SIG-M5 (cell line): ENCODE measurements around the gene RIC8B.

Experiments
- DNase-seq: peaks from one replicate; lab custom pipeline; 2025; lab: John Stamatoyannopoulos, UW

The RIC8B gene

DNA sequence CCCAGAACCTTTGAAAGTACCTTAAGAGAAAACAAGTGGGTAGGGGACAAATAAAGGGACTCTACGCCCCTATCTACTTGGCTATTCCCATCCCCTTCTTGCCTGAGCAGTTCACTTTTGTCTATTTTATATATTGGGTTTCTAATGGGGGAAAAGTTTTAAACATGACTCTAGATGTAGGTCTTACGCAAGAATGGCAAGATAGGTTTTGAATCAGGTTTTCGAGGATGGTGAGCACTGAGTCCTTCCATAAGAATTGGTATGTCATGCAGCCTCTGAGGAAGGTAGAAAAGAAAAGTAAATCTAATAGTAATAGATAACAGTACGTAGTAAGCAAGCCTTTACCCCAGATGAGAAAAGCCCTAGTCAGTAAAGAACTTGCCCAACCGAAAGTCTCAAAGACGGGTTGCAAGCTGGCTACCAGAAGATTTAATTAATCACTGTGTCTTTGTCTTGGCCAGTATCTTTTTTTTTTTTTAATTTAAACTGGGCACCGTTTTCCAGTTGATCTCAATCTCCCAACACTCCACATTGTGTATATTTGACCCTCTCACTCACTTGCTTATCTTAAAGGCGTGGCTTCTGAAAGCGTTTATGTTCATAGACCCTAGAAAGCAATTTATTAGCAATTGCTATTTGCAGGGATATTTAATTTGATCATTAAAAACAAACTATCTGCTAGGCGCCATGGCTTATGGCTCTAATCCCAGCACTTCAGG lies 94.7 kb downstream of the RIC8B start:
- no peak for DNase-seq

- no peak for DNase-seq
Observed at GRCh38 chr12:106870116-106870515, 95.6 kb downstream of the RIC8B start.

DNA sequence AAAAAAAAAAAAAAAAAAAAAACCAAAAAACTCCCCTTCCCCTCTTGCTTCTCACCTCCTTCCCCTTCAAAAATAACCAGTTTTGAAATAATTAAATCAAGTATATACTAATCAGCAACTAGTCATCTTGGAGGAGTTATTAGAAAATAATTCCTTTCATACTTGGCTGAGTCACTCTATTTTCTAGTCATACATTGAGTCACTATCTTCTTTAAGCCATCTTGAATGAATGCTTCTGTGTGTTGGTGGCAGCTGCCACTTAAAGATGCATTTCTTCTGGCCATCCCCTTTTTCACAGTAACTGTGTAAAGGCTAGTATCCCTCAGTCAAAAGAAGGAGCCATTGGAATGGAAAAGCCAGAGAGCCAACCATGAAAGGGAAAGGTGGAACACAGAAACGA lies 97.0 kb downstream of the RIC8B start:
- no peak for DNase-seq

- DNase-seq, result no peak
Observed at GRCh38 chr12:106873983-106874382, 99.5 kb downstream of the RIC8B start.

DNA sequence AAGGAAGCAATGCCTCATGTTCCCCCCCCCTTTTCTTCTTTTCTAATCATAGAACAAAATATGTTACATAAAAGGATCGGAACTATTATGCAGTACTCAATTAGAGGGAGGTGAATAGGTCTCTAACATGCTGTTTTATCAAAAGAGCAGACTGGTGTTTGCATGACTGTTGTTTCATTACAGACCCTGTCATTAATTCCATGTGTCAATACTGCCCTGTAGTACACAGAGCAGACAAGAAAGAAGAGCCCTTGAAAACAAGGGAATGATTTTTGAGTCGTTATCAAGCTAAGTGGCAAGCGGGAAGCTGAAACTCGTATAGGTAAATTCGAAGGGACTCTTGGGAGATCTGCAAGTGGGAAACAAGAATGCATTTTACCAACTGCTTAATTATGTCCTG lies 104.3 kb downstream of the RIC8B start:
- no peak for DNase-seq

DNA sequence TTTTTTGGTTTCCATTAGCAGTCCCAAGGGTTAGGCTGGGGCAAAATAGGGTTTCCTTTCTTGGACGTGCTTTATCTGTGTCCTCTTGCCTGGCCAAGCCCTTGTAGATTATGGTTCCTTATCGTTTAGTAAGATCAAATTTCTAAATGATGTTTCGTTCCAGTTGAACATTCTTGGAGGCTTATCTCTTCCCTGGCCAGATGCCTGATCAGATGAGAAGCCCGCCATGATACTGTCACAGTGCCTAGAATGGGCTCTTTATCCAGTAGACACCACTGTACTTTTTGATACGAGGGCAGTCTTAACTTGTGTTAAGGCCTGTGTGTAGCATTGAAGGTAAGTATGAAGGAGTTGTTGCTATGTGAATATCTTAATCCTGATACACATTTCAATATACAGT lies 105.1 kb downstream of the RIC8B start:
- no peak for DNase-seq

DNA sequence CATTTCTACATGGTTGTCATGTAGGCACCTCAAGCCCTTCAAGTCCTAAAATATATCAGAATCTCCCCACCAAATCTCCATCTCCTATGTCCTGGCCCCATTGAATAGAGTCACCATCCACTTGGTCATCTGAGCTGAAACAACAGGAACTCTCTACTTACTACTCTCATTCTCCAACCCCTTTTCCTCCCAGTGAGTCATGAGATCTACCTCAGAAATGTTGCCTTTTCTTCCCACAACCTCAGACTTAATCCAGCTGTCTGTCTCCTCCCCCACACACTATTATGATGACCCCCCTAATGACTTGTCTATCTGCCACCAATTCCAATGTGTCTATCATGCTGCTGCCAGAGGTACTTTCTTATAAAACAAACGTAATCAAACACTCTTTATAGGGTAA lies 108.9 kb downstream of the RIC8B start:
- no peak for DNase-seq

GRCh38 chr12:106885026-106885425 lies 110.5 kb downstream of the RIC8B start:
- no peak for DNase-seq

DNA sequence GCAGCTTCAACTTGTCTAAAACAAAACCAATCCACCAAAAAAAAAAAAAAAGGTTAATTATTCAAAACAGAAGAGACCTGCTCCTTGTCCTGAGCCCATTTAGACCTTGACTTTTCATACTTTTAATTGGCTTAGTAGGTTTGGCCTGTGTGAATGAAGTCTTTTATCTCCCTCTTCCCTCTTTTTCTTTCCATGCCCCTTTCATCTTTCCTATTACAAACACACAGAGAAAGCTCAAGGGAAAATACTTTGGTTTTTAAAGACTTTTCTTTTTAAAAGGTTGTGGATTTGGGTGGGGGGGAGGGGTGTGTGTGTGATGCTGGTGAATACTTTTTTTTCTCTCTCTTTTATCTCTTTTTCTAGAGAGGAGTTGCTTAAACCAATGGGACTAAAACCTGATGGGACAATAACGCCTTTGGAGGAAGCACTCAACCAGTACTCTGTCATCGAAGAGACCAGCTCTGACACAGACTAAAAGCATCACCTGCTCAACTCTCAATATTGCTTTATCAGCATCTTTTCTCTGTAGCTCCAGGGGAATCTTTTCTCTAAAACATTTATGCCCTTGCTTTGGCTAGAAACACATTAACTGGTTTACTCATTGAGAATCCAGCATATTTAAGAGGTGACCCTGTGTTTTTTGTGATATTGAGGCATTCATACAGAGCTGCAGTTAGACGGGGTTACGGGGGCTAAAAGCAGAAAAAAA lies 111.2 kb downstream of the RIC8B start:
- DNase-seq, result no peak

DNA sequence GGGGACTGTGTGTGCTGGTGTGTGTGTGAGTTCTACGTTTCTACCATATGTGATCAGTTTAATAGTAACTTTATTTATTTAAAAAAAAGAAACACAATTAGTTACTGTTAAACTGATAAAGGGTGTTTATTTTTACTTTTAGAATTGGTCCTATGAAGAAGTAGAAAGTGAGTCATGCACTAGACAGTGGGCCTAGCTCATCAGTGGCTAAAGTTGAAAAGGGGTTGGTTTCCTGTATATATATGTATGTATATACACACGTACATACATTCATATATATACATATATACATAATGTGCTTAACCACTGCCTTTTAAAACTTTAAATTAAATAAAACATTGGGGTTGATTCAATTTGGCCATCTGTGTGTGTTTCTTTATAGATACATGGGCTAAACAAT lies 112.5 kb downstream of the RIC8B start:
- no peak for DNase-seq

GRCh38 chr12:106888348-106888970 lies 114.0 kb downstream of the RIC8B start:
- no peak for DNase-seq

GRCh38 chr12:106889326-106889725 lies 114.8 kb downstream of the RIC8B start:
- DNase-seq, result no peak

GRCh38 chr12:106889950-106890626 lies 115.6 kb downstream of the RIC8B start:
- no peak for DNase-seq

- DNase-seq, result no peak
Observed at GRCh38 chr12:106892075-106892474, 117.6 kb downstream of the RIC8B start.

- no peak for DNase-seq
Observed at GRCh38 chr12:106893451-106893850, 119.0 kb downstream of the RIC8B start.

GRCh38 chr12:106894774-106895173 lies 120.3 kb downstream of the RIC8B start:
- no peak for DNase-seq

GRCh38 chr12:106896603-106897002 lies 122.1 kb downstream of the RIC8B start:
- DNase-seq, result no peak

GRCh38 chr12:106897082-106897481 lies 122.6 kb downstream of the RIC8B start:
- no peak for DNase-seq

DNA sequence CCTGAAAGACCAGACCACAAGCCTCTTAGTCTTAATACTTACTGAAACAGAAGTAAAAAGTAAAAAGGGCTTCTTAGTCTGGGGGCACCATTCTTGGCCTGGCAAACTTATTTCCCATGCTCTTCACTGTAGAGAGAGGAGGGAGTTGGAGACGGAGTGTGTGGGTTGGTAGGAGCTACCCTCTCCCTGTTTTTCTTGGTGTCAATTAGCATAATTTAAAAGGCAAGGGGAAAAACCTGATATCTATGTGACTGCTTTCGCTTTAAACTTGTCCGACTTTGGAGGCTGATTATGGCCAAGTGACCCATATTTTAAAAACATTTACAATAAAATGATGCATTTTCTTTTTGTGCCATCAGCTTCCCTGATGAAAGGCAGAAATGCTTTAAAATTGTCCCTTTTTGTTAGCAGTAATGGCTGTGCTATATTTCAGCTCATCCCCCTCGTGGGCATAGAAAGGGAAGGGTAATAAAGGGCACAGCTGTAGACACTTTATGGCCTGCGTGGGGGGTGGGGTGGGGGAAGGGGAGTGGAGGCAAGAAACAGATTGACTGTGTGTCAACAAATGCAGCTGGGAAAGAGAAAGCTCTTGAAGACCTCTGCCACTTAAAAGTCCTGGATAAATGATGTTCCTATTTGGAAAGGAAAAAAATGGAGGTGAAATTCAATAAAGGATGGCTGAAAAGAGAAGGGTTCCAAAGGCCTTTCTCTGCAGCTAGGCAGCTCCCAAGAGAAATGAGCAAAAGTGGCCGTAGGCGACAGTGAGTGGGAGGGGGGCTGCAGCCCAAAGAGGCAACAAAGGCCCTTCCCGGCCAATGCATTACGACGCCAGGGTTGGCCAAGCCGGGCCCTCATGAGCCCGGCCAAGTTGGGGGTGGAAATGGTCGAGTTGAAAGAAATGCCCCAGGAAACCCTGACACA lies 123.8 kb downstream of the RIC8B start:
- no peak for DNase-seq

GRCh38 chr12:106900554-106900953 lies 126.1 kb downstream of the RIC8B start:
- no peak for DNase-seq

DNA sequence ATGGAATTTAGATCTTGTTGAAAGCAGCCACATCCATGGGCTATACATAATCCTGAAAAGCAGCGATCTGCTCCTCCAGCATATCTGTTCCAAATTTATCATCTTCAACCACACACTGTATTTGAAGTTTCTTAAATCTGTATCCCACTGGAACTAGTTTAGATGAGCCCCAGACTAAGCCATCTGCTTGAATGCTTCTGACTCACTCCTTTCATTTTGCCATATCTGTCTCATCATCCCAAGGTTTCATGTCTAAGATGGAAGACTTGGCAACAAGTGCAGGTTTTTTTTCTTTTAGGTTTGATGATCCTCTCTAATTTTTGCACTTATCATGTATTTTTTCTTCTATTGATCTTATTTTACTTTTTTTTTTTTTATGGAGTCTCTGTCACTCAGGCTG lies 126.8 kb downstream of the RIC8B start:
- DNase-seq, result no peak

GRCh38 chr12:106902053-106902452 lies 127.6 kb downstream of the RIC8B start:
- DNase-seq, result no peak
